GM19025 (cell line): Measurements from ENCODE around the gene OR11A1.

ENCODE experiments used
- ATAC-seq: cut with Tn5 transposase; IDR thresholded peaks from one replicate; pipeline ENCODE4 v1.9.1; 2021; ENCODE audit warnings: mild to moderate bottlenecking, low read depth, moderate library complexity; ENCODE audit not compliant: unreplicated experiment

OR11A1 gene

GRCh38 chr6:29403801-29404200, 53.1 kb downstream of the OR11A1 start:
- ATAC-seq: no peak

GRCh38 chr6:29399525-29399924, 57.3 kb downstream of the OR11A1 start:
- ATAC-seq: no peak

DNA sequence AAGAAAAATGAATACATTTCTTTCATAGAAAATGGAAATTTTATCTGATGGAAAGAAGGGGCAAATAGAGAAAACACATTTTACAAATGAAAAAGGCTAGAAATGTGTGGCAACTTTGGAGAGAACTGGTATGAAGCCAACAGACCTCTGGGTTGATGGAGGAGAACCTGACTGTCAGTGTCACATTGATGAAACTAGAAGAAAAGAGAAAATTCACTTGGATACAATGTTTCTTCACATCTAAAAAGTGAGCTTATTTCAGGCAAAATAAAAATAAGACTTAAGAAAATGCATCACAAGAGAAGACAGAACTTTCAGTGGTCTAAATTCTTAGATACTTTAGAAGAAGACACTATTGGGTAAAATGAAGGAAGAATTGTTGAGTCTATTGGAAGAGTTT, 61.5 kb downstream of the OR11A1 start, which contains the start of gene OR12D2:
OR12D2 (plus strand) TSS at position 301 of the 400 bp plus-strand sequence. CDS start 1,069 bp downstream, outside the sequence.
- no peak for ATAC-seq

DNA sequence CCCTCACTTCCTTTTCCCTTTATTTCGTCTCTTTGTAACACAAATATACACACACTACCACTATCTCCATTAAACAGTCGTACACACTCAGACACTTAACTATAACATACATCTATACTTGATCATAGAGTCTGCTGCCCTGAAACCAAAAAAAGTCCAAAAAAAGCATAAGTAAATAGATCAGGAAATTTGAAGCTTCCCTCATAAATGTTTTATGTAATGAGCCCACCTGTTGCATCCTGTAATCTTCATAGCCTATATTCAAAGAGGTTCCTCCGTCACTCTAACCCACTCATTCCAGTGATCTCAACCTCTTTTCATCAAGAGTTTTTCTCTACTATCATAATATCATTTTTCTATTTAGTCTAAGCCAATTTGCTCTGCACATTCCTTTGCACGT, 68.3 kb downstream of the OR11A1 start:
- no peak for ATAC-seq

DNA sequence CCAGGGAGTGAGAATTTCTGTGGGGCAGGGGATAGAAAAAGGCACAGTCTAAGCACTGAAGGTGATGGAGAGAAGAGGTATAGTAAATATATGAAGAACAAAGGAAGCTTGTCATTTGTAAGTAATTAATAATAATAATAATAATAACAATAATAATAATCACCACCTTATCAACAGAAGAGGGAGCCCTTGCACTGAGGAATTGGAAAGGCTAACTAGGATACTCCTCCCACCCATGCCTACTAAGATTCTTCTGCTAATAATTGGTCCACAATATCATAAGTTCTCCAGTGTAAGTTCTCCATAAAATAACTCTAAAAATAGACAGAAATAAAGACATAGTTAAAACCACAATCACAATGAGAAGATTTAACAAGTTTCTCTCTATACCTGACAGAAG, 80.9 kb downstream of the OR11A1 start:
- no peak for ATAC-seq
